HG02759 (cell line): ENCODE results near the gene OCA2.

Experiments used
- ATAC-seq: cut with Tn5 transposase; IDR thresholded peaks from one replicate; pipeline ENCODE4 v1.9.1; 2021; ENCODE audit warnings: mild to moderate bottlenecking, moderate library complexity; ENCODE audit not compliant: unreplicated experiment

OCA2 gene

DNA sequence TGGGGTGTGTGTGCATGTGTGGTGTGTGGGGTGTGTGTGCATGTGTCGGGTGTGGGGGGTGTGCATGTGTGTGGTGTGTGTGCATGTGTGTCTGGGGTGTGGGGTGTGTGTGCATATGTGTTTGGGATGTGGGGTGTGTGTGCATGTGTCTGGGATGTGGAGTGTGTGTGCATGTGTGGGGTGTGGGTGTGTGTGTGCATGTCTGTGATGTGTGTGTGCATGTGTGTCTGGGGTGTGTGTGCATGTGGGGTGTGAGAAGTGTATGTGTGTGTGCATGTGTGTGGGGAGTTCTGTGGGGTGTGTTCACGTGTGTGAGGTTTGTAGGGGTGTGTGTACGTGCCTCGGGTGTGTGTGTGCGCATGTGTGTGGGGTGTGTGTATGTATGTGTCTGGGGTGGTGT is 6.7 kb upstream of the OCA2 start:
- no peak for ATAC-seq

- ATAC-seq: no peak
Observed at GRCh38 chr15:28105224-28105791, 6.2 kb upstream of the OCA2 start.

DNA sequence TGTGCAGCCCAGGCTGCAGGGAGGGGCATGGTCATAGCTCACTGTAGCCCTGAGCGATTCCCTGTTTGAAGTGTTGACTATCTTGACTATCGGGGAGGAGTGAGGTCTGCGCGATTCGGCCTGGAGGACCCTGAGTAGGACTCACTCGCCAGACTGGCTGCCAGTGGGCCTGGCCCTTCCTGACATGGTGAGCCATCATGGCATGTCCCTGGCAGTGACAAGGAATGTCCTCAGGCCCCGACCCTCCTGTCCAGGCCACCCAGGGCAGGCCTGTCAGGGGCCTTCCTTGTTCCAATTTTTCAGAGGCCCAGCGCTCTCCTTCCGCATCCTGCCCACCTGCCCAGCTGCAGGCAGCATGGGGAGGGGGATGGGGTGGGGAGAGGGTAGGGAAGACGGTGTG is 5.2 kb upstream of the OCA2 start:
- ATAC-seq: no peak

GRCh38 chr15:28103831-28104230 is 4.7 kb upstream of the OCA2 start:
- no peak for ATAC-seq

DNA sequence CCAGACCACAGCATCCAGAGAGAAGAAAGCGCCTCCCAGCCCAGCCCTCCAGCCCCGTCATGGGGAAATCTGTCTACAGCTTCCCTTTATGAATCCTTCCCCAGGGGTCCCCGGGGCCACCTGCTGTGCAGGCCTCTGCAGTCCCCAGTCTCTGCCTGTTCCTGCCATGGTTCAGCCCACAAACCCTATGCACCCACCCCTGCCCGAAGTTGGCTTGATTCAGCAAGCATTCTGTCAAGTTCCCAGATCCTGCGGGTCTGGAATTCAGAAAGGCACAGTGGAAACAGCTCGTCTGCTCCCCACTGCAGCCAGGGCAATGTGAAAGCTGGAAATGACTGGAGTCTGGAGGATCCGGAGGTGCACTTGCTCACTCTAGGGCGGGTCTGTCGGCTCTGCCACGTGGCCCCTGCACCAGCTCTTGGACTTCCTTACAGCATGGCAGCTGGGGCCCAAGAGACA is 2.9 kb upstream of the OCA2 start:
- ATAC-seq: no peak

DNA sequence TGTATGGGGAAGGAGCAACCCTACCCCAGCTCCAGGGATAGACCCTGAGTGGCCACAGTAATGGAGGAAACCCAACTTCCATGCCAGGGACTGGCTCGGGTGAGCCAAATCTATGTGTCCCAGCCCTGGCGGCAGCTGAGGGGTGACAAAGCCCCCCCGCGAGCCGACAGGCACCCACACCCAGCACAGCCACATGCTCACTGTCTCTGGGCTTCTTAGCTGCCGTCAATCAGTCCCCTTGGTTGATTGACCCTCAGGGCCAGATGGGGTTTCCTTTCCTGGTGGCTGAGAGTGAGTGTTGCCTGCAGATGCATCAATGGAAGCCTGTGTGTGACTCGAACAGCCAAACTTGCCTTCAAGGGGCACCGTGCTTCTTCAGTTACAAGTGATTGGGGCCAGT is 2.1 kb upstream of the OCA2 start:
- ATAC-seq: no peak

DNA sequence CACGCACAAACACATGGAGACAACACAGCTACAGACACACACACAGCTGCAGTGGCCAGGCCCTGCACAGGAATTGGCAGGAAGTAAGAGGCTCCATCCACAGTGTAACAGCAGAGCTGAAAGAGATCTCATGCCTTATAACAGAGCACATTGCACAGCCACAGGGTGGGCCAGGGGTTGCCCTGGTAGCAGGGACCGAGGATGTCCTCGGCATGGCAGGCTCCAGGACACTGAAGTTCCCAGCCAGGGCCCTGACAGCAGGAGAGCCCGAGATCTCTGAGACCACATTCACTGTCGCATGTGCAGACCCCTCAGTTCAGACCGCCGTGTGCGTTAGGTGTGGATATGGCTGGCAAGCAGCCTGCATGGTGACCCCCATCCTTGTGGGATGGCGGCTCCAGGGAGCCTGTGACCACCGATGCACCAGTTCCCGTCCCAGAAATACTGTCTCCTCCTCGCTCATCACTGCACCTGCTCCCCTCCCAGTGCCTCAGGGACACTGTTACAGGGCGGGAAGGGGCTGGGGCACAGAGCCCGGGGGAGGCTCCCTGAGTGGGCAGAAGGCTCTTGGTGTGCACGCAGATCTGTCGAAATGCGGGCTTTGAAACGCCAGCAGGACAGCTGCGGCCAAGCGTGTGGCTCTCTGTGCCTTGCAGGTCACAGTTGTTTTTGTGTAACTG is 1.5 kb upstream of the OCA2 start:
- no peak for ATAC-seq

DNA sequence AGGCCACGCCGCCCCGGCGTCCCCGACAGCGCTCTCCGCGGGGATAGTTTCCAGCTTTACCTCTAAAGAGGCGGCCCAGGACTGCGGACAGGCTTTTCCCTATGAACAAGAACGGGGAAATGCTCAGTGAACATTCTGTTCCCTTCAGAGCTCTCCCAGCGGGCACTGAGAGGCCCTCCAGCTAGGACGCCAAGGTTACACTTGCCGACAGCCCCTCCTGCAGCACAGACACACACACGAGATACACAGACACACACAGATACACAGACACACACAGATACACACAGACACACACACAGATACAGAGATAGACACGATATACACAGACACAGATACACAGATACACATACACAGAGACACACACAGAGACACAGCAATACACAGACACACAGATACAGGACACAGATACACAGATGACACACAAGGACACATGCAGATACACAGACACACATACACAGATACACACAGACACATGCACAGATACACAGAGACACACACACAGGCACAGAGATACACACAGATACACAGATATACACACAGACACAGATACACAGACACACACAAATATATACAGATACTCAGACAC is 533 bp upstream of the OCA2 start:
- no peak for ATAC-seq

GRCh38 chr15:28098360-28098765 is 752 bp downstream of the OCA2 start:
- no peak for ATAC-seq

DNA sequence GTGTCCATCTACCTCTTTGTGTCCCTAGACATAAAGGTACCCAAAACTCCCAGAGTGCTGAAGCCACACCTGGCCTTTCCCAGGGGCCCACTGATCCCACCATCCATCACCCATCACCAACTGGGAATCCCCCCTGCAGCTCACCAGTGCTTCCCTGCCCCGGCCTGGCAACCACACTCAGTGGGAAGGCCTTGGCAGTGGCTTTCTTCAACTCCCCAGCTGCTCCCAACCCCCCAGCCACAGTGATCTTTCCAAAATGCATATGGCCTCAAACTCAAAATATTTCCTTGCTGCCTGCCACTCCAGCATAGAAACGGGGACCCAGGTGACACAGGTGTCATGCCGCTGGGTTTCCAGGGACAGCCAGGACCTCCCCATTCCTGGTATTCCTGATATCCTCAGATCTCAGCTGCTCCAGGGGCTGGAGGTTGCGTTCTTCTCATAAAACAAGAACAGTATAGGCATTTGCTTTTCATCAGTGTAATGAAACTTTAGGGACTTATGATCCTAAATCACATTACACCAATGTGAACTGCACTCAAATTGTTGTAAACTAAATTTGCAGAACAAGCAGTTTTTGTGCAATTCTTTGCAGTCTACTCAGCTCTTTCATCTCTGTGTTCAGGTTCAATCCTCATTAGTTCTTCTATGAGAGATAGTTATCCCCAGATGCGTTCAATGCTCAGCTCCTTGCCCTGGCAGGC is 1.3 kb downstream of the OCA2 start:
- ATAC-seq: no peak

GRCh38 chr15:28096670-28097431 is 2.3 kb downstream of the OCA2 start:
- peak; percentile 3 for ATAC-seq

GRCh38 chr15:28096411-28096669 is 2.8 kb downstream of the OCA2 start:
- ATAC-seq: no peak

DNA sequence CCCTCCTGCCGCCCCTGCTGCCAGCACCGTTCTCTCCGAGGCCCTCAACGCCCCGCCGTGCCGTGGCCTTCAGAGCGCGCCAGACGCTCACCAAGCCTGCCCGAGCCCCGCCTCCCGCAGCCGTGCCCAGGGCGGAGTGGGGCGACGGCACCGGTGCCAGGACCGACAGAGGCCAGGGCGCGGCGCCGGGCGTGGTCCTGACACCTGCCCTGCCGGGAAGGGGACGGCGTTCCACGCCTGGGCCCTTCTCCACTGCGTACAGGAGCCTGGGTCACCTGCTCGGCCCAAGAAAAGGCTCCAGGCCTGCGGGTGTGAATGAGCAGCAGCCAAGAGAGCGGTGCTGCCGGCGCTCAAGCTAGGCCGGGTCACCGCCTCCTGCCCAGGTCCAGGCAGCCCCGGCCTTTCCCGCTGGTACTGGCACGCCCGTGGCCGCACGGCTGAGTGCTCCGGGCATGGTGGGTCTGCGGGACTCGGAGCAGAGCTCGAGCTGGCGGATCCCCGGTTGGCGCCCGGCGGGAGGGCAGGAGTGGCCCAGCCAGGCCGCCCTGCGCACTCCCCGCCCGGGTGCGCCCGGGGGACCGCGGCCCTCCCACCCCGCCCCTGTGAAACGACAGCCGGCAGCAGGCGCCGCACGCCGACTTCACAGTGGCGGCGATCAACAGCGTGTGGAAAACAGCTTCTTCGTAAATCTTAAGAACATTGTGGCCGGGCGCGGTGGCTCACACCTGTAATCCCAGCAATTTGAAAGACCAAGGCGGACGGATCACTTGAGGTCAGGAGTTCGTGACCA is 4.2 kb downstream of the OCA2 start:
- no peak for ATAC-seq

DNA sequence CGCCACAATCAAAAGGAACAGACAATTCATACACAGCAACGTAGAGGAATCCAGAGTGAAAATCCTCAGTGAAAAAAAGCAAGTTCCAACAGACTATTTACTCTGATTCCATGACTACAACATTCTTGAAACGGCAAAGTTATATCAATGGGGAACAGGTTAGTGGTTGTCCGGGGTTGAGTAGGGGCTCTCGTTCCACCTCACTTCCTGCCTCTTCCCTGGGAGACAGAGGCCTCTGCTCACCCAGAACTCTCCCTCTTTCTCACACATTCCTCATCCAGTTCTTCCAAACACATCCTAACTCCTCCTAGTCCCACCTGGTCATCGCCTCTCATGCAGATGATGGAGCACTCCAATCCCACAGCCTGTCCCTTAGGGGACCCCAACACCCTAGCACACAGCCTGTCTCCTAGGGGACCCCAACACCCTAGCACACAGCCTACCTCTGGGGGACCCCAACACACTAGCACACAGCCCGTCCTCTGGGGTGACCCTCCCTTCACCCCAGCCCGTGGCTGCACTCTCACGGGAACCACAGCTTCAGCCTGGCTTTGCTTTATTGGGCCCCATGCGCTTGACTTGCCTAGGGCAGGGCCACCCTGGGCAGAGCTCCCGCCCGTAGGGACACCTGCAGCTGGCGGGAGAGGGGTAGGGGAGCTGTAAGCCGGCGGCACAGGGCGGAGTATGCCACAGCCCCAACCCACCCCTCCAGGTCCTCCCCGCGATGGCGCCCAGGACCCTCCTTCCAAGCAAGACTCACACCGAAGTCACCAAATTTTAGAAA is 5.2 kb downstream of the OCA2 start:
- no peak for ATAC-seq

DNA sequence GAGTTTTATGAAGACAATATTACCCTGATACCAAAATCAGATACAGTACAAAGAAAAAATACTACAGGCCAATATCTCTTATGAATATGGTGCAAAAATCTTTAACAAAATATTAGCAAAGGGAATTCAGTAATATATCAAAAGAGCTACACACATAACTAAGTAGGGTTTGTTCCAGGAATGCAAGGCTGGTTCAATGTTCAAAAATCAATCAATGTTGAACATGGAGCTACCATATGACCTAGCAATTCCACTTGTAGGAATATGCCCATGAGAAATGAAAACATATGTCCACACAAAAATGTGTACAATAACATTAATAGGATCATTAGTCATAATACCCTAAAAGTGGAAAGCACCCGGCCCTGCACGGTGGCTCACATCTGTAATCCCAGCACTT is 7.8 kb downstream of the OCA2 start:
- ATAC-seq: no peak

DNA sequence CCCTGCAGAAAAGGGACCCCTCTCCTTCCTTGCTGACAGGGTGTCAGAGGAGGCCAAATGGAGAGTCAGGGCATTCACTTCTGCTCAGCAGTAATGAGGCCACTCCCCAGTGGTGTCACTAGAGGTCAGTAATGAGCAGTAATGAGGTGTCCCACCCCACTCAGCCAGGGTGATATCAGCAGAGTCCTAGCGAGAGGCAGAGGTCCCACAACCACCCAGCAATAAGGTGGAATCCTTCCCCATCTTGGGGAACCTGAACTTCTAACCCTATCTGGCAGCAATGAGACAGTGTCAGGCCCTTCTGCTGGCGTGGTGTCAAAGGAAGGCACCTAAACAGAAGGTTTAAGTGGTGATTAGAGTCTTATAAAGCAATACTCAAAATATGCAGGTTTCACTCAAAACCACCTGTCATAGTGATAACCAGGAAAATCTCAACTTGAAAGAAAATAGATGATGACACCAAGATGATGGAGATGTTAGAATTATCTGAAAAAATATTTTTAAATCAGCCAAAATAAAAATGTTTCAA is 12.9 kb downstream of the OCA2 start:
- ATAC-seq: peak; percentile 99

DNA sequence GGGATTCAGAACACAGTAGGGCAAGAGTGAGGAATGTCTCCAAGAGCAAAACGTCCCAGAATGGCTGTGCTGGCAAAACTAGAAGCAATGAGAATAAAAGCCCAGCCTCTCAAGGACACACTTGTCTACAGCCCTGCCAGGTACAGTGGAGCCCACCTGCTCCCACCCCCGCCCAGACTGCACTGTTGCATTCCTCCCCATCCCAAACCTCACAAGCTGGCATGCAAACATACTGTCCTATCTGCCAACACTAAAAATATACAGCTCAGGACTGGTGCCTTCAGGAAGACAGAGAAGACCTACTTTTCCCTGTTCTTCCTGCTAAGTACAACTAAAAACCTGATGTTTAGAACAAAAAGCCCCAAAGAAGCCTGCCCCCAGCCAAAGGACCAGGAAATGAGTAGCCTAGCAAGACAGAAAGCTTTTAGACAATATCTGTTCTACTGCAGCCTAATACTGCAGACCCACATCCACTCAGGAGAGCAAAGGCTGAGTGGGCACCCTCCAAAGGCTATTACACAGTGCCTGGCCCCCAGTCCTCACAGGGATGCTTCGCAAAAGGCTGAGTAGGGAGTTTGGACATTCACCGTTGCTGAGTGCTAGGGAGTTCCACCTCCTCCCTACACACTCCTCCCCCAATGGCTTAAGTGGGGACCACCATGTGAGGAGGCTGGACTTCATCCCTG is 13.5 kb downstream of the OCA2 start:
- ATAC-seq: no peak

- ATAC-seq: no peak
Observed at GRCh38 chr15:28084547-28084946, 14.6 kb downstream of the OCA2 start.
